Stimulated activated CD4-positive, alpha-beta T cell treated with anti-CD3 and anti-CD28 coated beads, Interleukin-1b, Interleukin-23, amount 100 ng/mL, for 1 hour (primary cell): ENCODE measurements around the gene POU2F1.

ENCODE experiments used
- DNase-seq, 2 donors: peaks; one replicate each; pipeline ENCODE4 v3.0.0-alpha.2; 2020; ENCODE audit warnings: low read depth in 2 of 2

POU2F1 gene

GRCh38 chr1:167442142-167442848 is 221.6 kb downstream of the POU2F1 start:
- peak; percentile 67 to 78 for DNase-seq

GRCh38 chr1:167442854-167443565 is 222.3 kb downstream of the POU2F1 start:
- no peak for DNase-seq

- DNase-seq, result no peak
Measured at GRCh38 chr1:167443757-167444156, 223.1 kb downstream of the POU2F1 start.

GRCh38 chr1:167446966-167447365 is 226.3 kb downstream of the POU2F1 start:
- DNase-seq, result no peak

- no peak for DNase-seq
Measured at GRCh38 chr1:167447521-167448136, 226.9 kb downstream of the POU2F1 start.

GRCh38 chr1:167450843-167451242 is 230.2 kb downstream of the POU2F1 start:
- no peak for DNase-seq

GRCh38 chr1:167452483-167452882 is 231.8 kb downstream of the POU2F1 start:
- DNase-seq, result no peak

- DNase-seq, result no peak
Measured at GRCh38 chr1:167453123-167453522, 232.4 kb downstream of the POU2F1 start.

GRCh38 chr1:167454304-167454893 is 233.7 kb downstream of the POU2F1 start:
- no peak for DNase-seq

GRCh38 chr1:167454894-167455785 is 234.5 kb downstream of the POU2F1 start:
- DNase-seq, result peak; percentile 33 to 52

- DNase-seq, result peak in 1 of 2 donors; percentile 37
Measured at GRCh38 chr1:167455786-167456446, 235.2 kb downstream of the POU2F1 start.

- no peak for DNase-seq
Measured at GRCh38 chr1:167456524-167456923, 235.8 kb downstream of the POU2F1 start.

GRCh38 chr1:167456926-167457325 is 236.2 kb downstream of the POU2F1 start:
- no peak for DNase-seq

- DNase-seq, result no peak
Measured at GRCh38 chr1:167457936-167458584, 237.4 kb downstream of the POU2F1 start.

- DNase-seq, result no peak
Measured at GRCh38 chr1:167460836-167461235, 240.2 kb downstream of the POU2F1 start.

- DNase-seq, result no peak
Measured at GRCh38 chr1:167462341-167462740, 241.7 kb downstream of the POU2F1 start.

GRCh38 chr1:167463080-167463479 is 242.4 kb downstream of the POU2F1 start:
- no peak for DNase-seq

GRCh38 chr1:167463875-167464575 is 243.3 kb downstream of the POU2F1 start:
- DNase-seq, result no peak

GRCh38 chr1:167465018-167465417 is 244.3 kb downstream of the POU2F1 start:
- DNase-seq, result no peak

- no peak for DNase-seq
Measured at GRCh38 chr1:167465743-167466142, 245.1 kb downstream of the POU2F1 start.
